HG03460 (cell line): ENCODE data around the gene ADCY7.

ENCODE experiments used
- ATAC-seq: cut with Tn5 transposase; IDR thresholded peaks from one replicate; pipeline ENCODE4 v1.9.1; 2021; ENCODE audit not compliant: unreplicated experiment

Gene ADCY7

DNA sequence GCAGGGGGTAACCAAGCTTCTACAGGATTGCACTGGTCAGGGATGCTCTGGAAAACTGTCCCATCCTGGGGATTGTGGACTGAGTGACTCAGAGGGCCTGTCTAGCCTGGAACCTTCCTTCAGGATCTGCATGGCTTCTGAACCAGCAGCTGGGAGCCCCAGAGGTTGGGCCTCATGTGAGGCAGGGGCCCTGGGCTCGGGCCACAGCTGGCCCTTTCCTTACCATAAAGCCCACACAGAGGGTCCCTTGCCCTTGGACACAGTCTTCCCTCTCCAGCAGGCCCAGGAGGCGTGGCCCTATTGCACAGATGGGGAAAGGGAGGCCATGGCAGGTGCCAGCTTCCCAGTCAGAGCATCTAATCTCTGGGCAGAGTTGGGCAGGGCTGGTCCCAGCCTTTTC lies 30.5 kb downstream of the ADCY7 start:
- no peak for ATAC-seq

DNA sequence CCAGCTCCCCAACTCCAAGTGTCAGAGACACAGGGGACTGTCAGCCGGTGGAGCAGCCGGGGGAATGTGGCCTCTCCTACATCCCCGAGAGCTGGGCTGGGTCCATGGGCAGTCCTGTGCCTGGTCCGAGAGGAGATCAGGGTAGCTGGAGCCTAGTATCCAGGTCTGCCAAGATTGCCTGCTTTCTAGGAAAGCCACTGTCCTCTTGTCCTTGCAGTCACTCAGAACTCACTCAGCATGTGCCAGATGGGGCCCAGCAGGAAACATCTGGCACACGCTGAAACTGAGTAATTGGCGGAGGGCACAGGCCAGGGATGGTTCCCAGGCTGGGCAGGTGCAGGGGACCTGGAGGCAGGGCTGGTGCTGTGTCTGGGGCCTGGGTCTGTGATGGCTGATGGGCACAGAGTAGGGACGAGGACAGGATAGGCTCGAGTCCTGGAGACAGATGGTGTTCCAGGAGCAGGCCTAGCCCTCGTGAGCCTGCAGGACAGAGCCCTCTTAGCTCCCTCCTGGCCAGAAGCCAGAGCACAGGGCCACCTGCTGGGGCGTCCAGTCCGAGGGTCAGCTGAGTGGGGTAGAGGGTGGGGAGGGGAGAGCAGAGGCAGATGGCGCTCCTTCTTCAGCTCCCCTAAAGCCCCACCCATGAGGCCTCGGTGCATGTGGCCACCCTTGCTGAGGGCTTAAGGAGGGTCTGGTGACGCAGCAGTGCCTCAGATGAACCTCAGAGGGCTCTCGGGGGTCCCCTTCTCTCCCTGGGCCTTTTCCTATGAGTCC lies 31.1 kb downstream of the ADCY7 start:
- ATAC-seq, result no peak

DNA sequence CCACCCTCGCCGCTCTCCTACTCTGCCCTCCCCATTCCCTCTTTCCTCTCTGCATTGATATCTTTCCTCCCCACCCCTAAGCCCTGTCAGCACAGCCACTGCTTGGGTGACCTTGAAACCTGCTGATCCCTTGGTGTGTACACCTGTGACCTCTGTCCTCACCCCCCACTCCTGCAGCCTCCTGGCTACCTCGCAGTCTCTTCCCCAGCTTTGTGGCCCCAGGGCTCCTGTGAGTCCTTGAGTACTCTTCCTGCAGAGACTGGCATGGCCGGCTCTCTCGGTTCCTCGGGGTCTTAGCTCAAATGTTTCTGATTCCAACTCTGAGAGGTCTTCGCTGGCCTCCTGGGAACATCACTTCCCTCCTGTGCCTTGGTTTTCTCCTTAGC lies 31.7 kb downstream of the ADCY7 start:
- no peak for ATAC-seq

DNA sequence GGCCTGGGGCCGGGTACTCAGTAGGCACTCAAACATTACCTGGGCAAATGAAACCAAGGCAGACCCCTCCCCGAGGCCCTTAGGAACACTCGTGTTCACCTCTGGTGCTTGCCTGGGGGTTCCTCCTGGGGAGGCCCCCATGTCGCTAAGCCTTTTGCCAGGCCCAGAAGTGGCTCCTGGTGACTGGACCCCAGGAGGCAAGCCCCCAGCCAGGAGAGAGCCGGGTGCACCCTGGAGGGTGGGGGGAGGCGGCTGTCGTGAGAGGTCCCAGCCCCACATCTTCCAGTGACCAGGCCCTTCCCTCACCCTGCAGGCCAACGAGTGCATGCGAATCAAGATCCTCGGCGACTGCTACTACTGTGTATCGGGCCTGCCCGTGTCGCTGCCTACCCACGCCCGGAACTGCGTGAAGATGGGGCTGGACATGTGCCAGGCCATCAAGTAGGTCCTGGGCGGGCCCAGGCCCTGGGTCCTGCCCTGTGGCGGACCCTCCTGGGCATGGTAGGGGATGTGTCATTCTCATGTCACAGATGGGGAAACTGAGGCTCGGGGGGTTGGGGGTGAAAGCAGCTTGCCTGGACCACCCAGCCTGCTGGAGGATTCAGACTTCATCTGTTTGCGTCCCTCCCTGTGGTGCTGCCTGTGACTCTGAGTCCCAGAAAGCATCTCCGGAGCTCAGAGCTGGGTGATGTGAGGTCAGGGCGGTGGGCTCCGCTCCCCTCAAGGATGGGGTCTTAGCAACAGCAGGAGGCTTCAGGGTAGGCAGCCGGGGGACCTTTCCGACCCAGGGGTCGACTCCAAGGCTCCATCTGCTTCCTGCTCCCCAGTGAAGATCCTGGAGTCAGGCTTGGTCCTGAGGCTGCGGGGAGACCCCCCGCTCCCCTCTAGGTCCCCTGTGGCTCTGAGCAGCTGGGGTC lies 32.5 kb downstream of the ADCY7 start:
- no peak for ATAC-seq

DNA sequence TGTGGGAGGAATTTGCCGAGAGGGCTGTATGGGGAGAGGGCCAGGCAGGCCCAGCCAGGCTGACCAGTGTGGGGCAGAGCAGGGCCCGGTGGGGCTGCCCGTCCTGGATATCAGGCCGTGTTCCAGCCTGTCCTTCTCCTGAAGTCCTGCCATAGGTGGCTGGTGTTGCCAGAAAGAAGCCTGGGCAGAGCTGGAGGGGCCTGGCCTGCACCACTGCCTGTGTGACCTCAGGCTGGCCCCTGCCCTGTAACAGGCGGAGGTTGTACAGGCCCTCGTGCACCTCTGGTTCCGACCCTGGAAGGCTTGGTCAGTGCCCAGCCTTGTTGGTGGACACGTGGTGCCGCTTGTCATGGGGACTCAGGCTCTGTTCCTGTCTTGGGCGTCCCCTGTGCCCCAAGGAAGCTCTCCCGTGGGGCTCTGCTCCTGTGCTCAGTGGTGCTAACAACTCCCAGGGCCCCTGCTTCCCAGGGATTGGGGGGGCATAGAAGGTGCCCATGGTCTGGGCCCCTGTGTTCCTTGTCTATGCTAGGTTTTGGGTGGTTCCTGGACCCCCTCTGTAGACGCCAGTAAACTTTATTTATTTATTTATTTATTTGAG lies 33.3 kb downstream of the ADCY7 start:
- no peak for ATAC-seq

DNA sequence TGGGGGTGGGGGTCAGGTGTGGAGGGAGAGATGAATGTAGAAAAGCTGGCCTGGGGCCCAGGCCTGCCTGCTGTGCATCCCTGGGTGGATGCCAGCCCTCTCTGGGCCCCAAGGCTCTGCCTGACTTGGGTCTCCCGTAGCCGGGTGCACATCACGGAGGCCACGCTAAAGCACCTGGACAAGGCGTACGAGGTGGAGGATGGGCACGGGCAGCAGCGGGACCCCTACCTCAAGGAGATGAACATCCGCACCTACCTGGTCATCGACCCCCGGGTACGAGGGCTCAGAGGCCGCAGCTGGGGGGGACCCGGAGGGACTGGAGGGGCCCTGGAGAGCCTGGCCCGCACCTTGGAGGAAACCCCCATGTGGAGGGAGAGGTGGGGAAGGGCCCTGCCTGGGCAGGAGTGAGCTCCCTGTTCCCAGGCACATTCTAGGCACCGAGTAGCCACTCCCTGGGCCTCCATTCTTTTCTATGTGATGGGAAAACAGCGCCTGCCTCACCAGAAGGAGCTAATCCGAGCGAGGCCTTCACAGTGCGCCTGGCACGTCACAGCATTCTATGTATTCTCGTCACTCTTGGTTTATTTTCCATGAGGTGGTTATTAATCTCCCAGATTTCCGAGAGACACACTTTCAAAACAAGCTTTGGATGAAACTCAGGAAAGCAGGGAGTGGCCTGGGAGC lies 34.7 kb downstream of the ADCY7 start:
- ATAC-seq, result no peak

DNA sequence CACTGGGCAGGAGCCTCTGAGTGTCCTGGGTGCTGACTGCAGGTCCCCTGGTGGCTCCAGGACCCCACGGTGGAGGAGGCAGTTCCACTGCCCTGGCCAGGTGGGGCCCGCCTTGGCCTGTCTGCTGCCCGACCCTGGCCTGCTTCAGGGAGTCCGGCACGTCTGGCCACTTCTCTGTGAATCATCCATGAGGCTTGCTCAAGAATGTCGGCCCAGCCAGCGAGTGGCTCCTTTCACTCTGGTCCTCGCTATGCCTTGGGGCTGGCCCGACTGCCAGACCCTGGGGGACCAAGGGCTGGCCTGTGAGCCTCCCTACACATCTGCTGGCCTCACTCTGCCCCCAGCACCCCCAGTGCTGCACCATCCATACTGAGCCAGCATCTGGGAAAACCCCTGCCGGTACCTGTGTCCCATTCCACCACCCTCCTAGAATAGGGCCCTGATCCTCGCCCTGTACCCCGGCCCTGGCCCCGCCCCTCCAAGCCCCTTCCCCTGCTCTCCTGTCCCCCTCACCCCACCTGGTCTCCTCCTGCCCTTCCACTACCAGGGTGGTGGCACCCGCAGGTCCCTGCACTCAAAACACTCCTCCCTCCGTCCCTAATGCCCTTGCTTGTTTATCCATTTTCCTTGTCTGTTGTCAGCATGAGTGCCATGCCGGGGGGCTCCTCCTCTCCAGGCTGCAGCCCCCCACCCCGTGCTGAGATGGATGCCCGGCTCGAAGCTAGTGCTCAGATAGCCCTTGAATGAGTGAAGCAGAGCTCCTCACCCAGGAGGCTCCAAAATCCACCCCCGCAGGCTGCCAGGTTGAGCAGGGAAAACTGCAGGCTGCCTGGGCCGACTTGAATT lies 35.5 kb downstream of the ADCY7 start:
- ATAC-seq, result no peak

DNA sequence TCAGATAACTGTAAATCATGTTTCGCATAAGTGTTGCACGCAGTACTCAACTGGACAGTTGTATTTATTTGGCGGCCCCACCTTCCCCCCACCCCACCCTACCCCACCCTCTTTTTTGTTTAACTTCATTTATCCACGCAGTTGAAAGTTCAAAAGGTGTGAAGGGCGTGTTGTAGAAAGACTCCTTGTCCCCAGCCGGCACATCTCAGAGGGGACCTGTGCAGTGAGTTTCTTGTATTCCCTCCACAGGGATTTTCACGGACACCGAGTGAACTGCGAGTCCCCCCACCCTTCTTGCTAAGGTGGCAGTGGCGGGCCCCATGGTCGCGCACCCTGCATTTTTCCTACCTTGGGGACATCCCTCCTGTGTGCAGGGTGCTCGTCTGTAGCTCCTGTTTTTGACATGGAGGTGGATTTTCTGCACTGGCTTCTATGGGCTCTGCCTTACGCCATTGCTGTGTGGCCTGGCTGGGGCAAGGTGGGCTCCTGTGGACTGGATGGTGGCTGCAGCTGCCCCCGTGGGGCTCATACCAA lies 36.2 kb downstream of the ADCY7 start:
- ATAC-seq, result no peak

DNA sequence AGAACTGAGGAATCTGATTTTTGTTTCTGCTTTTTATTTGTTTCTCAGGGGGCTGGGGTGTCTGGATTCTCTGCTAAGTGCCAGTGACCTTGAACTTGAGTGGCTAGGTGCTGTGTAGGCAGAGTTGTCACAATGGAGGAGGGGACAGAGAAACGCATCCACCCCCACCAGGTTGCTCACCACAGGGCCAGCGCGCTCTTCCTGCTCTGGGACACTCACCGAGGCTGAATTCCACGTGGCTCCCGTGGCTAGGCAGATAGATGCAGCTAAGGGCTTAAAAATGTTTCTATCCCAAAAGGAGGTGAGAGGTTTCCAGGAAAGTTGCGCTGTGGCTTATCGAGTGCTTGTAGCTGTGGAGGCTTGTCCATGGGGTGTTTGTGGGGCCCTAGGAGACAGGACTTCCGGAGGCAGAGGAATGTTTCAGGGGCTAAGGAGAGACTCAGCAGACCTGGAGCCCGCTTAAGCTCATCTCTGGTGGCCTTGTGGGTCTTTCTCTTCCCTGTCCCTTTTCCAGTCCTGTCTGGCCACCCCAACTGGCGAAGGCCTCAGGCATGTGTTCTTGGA lies 36.8 kb downstream of the ADCY7 start:
- ATAC-seq, result no peak

DNA sequence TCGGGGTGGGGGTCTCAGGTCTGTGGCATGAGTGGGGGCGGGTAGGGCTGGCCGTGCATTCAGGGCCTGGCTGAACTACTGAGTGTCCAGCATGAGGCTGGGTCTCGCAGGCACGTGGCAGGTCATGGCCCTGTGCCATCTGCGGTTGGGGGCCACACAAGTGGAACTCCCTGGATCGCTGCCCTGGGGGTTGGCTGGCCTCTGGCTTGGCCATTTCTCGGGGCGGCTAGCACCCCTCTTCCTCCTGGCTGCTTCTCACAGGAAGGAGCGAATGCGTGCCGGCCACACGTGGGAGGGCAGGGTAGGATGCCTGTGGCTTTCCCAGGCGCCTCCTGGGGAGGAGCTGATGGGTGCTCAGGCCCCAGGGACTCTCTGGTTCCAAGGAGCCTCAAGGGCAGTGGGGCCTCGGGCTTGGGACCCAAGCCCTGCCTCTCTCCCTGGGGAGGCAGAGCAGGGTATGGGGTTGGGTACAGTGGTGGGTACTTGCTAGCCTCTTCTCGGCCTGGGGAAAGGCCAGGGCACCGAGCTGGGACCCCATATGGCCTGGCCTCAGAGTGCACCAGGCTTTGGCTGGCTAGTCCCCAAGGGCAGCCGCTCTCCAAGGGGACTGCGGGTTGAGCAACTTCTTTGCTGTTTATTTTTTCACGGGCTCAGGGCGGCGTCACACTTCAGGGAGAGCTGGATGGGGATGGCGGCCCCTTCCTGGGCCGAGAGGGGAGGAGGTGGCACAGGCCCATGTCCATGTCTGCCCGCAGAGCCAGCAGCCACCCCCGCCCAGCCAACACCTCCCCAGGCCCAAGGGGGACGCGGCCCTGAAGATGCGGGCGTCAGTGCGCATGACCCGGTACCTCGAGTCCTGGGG lies 37.5 kb downstream of the ADCY7 start:
- no peak for ATAC-seq

DNA sequence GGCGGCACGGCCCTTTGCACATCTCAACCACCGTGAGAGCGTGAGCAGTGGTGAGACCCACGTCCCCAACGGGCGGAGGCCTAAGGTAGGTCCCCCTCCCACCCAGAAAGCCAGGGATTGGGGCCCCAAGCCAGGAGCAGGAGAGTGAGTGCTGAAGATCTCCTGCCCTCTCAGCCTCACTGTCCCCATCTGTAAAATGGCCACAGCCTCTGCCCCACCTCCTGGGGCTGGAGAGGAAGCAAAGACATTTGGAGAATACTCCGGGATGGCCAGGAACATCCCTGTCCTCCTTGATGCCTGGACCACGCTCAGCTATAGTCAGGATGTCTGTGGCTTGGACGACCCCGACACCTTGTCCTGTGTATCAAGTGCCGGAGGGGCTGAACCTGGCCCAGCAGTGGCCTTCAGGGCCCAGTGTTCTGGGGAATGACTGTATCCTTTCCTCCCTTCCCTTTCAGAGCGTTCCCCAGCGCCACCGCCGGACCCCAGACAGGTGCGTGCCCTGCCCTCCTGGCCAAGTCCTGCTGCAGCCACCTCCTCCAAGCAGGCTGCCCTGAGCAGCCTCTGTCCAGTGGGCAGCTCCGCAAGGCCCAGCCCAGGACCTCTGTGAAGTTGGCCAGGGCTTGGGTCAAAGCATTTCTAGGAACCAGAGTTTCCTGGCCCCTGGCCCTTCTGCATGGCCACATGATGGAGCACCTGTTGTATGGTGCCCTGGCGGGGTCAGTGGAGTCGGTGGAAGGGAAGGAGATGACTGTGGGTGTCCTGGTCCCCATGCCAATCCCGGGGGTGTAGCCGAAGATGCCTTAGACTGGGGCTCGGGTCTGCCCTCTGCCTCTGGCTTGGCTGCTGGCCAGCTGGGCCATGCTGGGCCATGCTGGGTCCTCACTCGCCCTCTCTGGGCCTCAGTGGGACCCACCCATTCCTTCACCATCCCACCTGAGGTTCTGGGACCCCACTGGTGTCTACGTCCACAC lies 38.4 kb downstream of the ADCY7 start:
- ATAC-seq, result no peak

DNA sequence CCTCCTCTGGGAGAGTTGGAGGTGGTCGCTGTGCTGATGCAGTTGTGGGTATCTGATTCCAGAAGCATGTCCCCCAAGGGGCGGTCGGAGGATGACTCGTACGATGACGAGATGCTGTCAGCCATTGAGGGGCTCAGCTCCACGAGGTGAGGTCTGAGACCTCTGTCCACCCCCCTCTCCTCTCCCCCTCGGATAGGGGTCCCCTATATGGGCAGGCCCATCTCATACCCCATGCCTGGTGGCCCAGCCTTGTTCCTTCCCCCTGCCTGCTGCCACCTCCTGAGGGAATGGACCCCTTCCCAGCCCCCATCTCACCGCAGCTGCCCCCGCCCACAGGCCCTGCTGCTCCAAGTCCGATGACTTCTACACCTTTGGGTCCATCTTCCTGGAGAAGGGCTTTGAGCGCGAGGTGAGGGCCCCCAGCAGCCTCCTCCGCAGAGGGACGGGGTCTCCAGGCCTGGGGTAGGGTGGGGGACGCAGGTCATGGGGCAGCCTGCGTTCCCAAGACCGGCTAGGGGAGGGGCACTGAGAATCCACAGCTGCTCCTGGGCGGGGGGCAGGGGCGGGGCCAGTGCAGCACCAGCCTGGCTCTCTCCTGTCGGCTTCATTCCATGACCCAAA lies 39.2 kb downstream of the ADCY7 start:
- no peak for ATAC-seq

DNA sequence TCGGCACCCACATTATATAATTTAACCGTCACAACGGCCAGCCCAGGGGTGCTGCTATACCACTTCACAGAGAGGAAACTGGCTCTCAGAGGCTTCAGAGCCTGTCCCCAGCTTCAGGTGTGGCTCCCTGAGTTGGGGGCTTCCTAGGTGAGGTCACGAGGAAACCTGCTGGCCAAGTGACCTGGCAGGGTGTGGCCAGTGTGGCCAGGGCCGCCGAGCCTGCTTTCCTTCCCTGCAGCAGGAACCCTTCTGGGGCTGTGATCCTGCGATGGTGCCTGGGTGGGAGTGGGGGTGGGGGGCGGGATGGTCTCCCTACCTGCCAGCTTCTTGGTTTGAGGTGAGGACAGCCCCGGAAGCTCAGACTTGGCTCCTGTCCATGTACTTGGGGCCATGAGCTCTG lies 39.9 kb downstream of the ADCY7 start:
- no peak for ATAC-seq

DNA sequence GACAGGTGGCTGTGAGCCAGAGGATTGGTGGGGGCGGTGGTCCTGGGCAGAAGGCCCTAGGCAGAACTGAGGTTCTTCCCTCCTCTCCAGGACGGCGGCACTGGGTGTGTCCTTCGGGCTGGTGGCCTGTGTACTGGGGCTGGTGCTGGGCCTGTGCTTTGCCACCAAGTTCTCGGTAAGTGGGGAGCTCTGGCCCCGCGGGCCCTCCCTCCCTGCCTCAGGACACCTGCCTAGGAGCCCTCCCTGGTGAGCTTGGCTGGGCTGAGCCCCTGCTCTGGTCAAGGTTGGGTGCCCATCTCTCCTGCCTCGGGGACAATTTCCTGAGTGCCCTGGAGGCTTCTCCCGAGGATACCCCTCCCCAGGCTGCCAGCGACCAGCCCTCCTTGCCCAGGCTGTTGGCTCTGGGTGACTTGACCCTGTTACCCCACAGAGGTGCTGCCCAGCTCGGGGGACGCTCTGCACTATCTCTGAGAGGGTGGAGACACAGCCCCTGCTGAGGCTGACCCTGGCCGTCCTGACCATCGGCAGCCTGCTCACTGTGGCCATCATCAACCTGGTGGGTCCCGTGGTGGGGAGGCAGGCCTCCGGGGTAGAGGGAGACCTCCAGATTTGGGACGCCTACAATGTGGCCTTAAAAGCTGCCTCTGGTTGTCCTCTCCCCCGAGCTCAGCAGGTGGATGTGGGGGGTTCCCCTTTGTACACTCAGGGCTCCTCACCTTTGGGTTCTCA lies 42.0 kb downstream of the ADCY7 start:
- no peak for ATAC-seq

DNA sequence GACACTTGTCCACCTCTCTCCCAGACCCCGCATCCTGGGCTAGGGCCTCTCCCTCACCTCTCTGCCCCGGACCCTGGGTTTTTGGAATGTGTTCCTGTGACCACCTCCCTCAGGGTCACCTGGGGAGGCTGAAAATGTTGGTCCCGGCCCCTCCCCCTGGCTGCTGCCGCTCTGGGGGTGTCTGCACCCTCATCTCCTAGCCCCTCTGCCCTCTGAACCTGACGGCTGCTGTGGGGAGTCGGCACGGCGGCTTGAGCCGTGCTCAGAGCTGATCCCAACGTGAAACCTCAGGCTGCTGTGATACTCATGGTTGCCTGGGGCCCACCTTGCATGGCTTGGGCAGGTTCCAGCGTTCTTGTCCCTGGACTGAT lies 42.8 kb downstream of the ADCY7 start:
- no peak for ATAC-seq

DNA sequence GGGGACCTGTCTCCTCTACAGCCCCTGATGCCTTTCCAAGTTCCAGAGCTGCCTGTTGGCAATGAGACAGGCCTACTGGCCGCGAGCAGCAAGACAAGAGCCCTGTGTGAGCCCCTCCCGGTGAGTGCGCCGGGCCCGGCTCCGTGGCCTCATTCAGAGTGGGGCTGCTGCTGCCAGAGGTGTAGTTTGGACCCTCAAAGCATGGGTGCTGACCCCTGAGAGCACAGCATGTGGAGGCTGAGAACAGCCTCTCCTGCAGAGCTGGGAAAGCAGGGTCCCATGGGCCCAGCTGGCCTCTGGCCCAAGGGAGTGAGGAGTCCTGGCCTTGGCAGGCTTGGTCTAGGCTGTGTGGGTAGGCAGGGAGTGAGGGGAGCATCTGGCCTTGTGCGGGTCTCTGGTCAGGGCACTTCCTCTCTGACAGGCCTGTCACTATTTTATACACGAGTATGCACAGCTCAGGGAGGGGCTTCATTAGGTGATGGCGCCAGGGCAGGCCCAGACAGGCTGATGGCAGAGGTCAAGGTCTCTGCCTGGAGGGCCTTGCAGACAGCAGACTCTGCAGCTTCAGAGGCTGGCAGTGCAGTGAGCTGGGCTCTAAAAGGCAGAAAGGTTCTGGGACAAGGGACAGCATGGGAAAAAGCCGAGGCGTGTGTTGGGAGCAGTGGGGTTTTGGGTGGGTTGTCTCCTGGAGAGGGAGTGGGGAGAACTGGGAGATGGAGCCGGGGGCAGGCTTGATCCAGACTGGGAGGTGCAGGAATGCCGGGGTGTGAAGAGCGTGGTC lies 43.4 kb downstream of the ADCY7 start:
- ATAC-seq, result no peak
